OCI-LY3 (cell line): ENCODE results near the gene CRCP.
"Not testable (repeated sequence)": the region's sequence is repeated elsewhere in the genome, so short reads cannot be mapped to it uniquely, and the experiment has no call there.

Source experiments
- H2AFZ ChIP-seq: fragments of 200-600, 300-600 bp; shearing (Covaris generic); 2 replicates; pipeline ENCODE4 v1.6.0; 2014; ENCODE audit warnings: antibody characterized with exemption, low read depth, low read length
- H3K27ac ChIP-seq: fragments of 200-600, 300-600 bp; sonication (generic); 2 replicates; pipeline ENCODE4 v1.5.1; 2014; ENCODE audit warnings: mild to moderate bottlenecking, low read length, moderate library complexity, mixed read lengths
- H3K27me3 ChIP-seq: fragments of 200-600, 300-600 bp; sonication (generic); 2 replicates; pipeline ENCODE4 v1.6.1; 2014; ENCODE audit warnings: low read depth, low read length, mixed read lengths
- H3K36me3 ChIP-seq: fragments of 200-600, 300-600 bp; sonication (generic); replicated peaks from 2 replicates; pipeline ENCODE3; 2014; ENCODE audit warnings: low read depth, low read length, mixed read lengths
- H3K4me1 ChIP-seq: fragments of 300-600, 200-600 bp; sonication (generic); 2 replicates; pipeline ENCODE4 v1.6.1; 2014; ENCODE audit warnings: low read length, mixed read lengths
- H3K4me2 ChIP-seq: fragments of 200-600, 300-600 bp; sonication (generic); 2 replicates; pipeline ENCODE4 v1.6.1; 2014; ENCODE audit warnings: low read length, mixed read lengths
- H3K4me3 ChIP-seq: fragments of 300-600, 200-600 bp; sonication (generic); 2 replicates; pipeline ENCODE4 v1.5.1; 2014; ENCODE audit warnings: antibody characterized with exemption, mild to moderate bottlenecking, low read length, moderate library complexity
- H3K79me2 ChIP-seq: fragments of 300-600, 200-600 bp; shearing (Covaris generic); 2 replicates; pipeline ENCODE4 v1.6.1; 2014; ENCODE audit warnings: mild to moderate bottlenecking, low read length, mixed read lengths
- H3K9ac ChIP-seq: fragments of 300-600, 200-600 bp; shearing (Covaris generic); 2 replicates; pipeline ENCODE4 v1.6.0; 2014; ENCODE audit warnings: mild to moderate bottlenecking, low read length, moderate library complexity
- H3K9me3 ChIP-seq: fragments of 200-600, 300-600 bp; shearing (Covaris generic); 2 replicates; pipeline ENCODE4 v1.6.1; 2014; ENCODE audit warnings: low read length, mixed read lengths; ENCODE audit not compliant: insufficient read depth
- H4K20me1 ChIP-seq: fragments of 200-600, 300-600 bp; sonication (generic); 2 replicates; pipeline ENCODE4 v1.6.1; 2016; ENCODE audit warnings: low read length, mixed read lengths; ENCODE audit not compliant: insufficient read depth
- CTCF ChIP-seq: fragments of 200-600, 300-600 bp; sonication (generic); IDR thresholded peaks from 2 replicates; pipeline ENCODE4 v1.5.1; 2014; ENCODE audit warnings: antibody characterized with exemption, low read length, low read depth
- EZH2phosphoT487 ChIP-seq: fragments of 200-600 bp; shearing (Covaris generic); IDR thresholded peaks from 2 replicates; pipeline ENCODE4 v1.6.1; 2018; ENCODE audit warnings: antibody characterized with exemption, mixed run types, low read depth

CRCP gene

GRCh38 chr7:66169616-66170015, 55.0 kb downstream of the CRCP start:
- TF ChIP-seq CTCF (no peak), EZH2phosphoT487 (no peak)
- Histone ChIP-seq H4K20me1 (no peaks in the 10 kb centered on the region), H3K9me3 (no peaks in the 10 kb centered on the region), H3K9ac (no peak overlapping the region), H2AFZ (no peak overlapping the region), H3K79me2 (no peaks in the 10 kb centered on the region), H3K4me3 (no peak overlapping the region), H3K27me3 (no peaks in the 10 kb centered on the region), H3K27ac (no peak overlapping the region), H3K4me2 (no peak overlapping the region), H3K36me3 (no peaks in the 10 kb centered on the region), H3K4me1 (0 out of 2 replicates have a peak, but pooled peaks cover 3% of the 10 kb centered on the region)

GRCh38 chr7:66170309-66171231, 55.9 kb downstream of the CRCP start:
- H3K36me3 ChIP-seq: no peaks in the 10 kb centered on the region
- H3K9me3 ChIP-seq: no peaks in the 10 kb centered on the region
- H3K27ac ChIP-seq: no peak overlapping the region
- H2AFZ ChIP-seq: no peak overlapping the region
- H3K4me3 ChIP-seq: no peak overlapping the region
- H4K20me1 ChIP-seq: no peaks in the 10 kb centered on the region
- H3K79me2 ChIP-seq: no peaks in the 10 kb centered on the region
- H3K4me2 ChIP-seq: no peak overlapping the region
- no peaks in the 10 kb centered on the region for H3K27me3 ChIP-seq
- 0 out of 2 replicates have a peak, but pooled peaks cover 3% of the 10 kb centered on the region for H3K4me1 ChIP-seq
- TF ChIP-seq CTCF (no peak), EZH2phosphoT487 (no peak)
- no peak overlapping the region for H3K9ac ChIP-seq

GRCh38 chr7:66172536-66173401, 58.1 kb downstream of the CRCP start:
- not testable (repeated sequence) for H3K4me1 ChIP-seq, H2AFZ ChIP-seq, H3K4me2 ChIP-seq, H3K4me3 ChIP-seq, H3K27ac ChIP-seq, H3K27me3 ChIP-seq, H3K9ac ChIP-seq, H3K79me2 ChIP-seq, H3K9me3 ChIP-seq, H4K20me1 ChIP-seq, H3K36me3 ChIP-seq

GRCh38 chr7:66173856-66174255, 59.2 kb downstream of the CRCP start:
- Histone ChIP-seq H3K4me1 (0 out of 2 replicates have a peak, but pooled peaks cover 3% of the 10 kb centered on the region), H3K9me3 (no peaks in the 10 kb centered on the region), H3K4me2 (no peak overlapping the region), H3K27me3 (no peaks in the 10 kb centered on the region), H4K20me1 (no peaks in the 10 kb centered on the region), H3K9ac (no peak overlapping the region), H3K36me3 (no peaks in the 10 kb centered on the region), H3K79me2 (no peaks in the 10 kb centered on the region), H2AFZ (no peak overlapping the region), H3K4me3 (no peak overlapping the region), H3K27ac (no peak overlapping the region)
- no peak for TF ChIP-seq CTCF
- TF ChIP-seq EZH2phosphoT487: no peak

- not testable (repeated sequence) for H3K4me2 ChIP-seq, H3K27me3 ChIP-seq, H3K27ac ChIP-seq, H3K9ac ChIP-seq, H3K4me3 ChIP-seq, H3K9me3 ChIP-seq, H4K20me1 ChIP-seq, H3K4me1 ChIP-seq, H2AFZ ChIP-seq, H3K79me2 ChIP-seq, H3K36me3 ChIP-seq
These were observed 60.4 kb downstream of the CRCP start for GRCh38 chr7:66175006-66175405.
